Hematopoietic multipotent progenitor cell treated with erythropoietin and hydrocortisone succinate and interleukin-3 and kit ligand, for 8 days (in vitro differentiated cells): ENCODE results near the gene CMSS1.

ENCODE experiments used
- DNase-seq: peaks from one replicate; pipeline ENCODE4 v3.0.0-alpha.2; 2015

The CMSS1 gene

GRCh38 chr3:99856437-99857220 lies 39.0 kb downstream of the CMSS1 start:
- DNase-seq = no peak

- DNase-seq = no peak
These were observed 39.6 kb downstream of the CMSS1 start for GRCh38 chr3:99857278-99857677.

- no peak for DNase-seq
These were observed 40.8 kb downstream of the CMSS1 start for GRCh38 chr3:99858469-99858868.

GRCh38 chr3:99859825-99860224 lies 42.2 kb downstream of the CMSS1 start:
- no peak for DNase-seq

GRCh38 chr3:99861216-99861615 lies 43.6 kb downstream of the CMSS1 start:
- DNase-seq = no peak

- DNase-seq = no peak
These were observed 44.5 kb downstream of the CMSS1 start for GRCh38 chr3:99862208-99862607.

GRCh38 chr3:99863002-99863401 lies 45.3 kb downstream of the CMSS1 start:
- DNase-seq = no peak

- DNase-seq = no peak
These were observed 45.9 kb downstream of the CMSS1 start for GRCh38 chr3:99863588-99863987.

GRCh38 chr3:99864289-99864688 lies 46.6 kb downstream of the CMSS1 start:
- no peak for DNase-seq

- no peak for DNase-seq
These were observed 47.7 kb downstream of the CMSS1 start for GRCh38 chr3:99865321-99865720.

GRCh38 chr3:99866261-99866761 lies 48.6 kb downstream of the CMSS1 start:
- DNase-seq = no peak

- DNase-seq = no peak
These were observed 50.1 kb downstream of the CMSS1 start for GRCh38 chr3:99867594-99868310.

GRCh38 chr3:99868311-99868646 lies 50.6 kb downstream of the CMSS1 start:
- DNase-seq = peak; percentile 20

- DNase-seq = no peak
These were observed 52.0 kb downstream of the CMSS1 start for GRCh38 chr3:99869621-99870020.

- DNase-seq = no peak
These were observed 53.0 kb downstream of the CMSS1 start for GRCh38 chr3:99870712-99871111.

- no peak for DNase-seq
These were observed 53.8 kb downstream of the CMSS1 start for GRCh38 chr3:99871231-99872045.

- no peak for DNase-seq
These were observed 55.2 kb downstream of the CMSS1 start for GRCh38 chr3:99872923-99873254.

GRCh38 chr3:99873269-99874102 lies 55.8 kb downstream of the CMSS1 start:
- DNase-seq = no peak

GRCh38 chr3:99874237-99875002 lies 56.8 kb downstream of the CMSS1 start:
- DNase-seq = no peak

GRCh38 chr3:99875581-99875928 lies 57.9 kb downstream of the CMSS1 start:
- peak; percentile 45 for DNase-seq

GRCh38 chr3:99875929-99876841 lies 58.5 kb downstream of the CMSS1 start:
- DNase-seq = peak; percentile 67
